Bone marrow (tissue), 2 donors: Measurements from ENCODE around the gene RIMKLB.
"Not testable (repeated sequence)": the region's sequence is repeated elsewhere in the genome, so short reads cannot be mapped to it uniquely, and the experiment has no call there.

Experiments used
- DNase-seq, 2 donors: peaks; one replicate each; lab custom pipeline; 2025; lab: John Stamatoyannopoulos, UW

The RIMKLB gene

DNA sequence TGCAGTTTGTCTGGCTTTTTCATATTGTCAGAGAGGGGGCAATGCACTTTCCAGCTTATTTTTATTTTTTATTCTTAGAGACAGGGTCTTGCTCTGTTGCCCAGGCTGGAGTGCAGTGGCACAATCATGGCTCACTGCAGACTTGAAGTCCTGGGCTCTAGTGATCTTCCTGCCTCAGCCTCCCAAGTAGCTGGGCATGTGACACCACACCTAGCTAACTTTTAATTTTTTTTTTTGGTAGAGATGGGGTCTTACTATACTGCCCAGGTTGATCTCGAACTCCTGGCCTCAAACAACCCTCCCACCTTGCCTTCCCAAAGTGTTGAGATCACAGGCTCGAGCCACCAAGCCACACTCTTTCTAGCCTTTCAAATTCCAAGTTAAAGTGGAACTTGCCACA is 120.7 kb downstream of the RIMKLB start:
- DNase-seq, result no peak

DNA sequence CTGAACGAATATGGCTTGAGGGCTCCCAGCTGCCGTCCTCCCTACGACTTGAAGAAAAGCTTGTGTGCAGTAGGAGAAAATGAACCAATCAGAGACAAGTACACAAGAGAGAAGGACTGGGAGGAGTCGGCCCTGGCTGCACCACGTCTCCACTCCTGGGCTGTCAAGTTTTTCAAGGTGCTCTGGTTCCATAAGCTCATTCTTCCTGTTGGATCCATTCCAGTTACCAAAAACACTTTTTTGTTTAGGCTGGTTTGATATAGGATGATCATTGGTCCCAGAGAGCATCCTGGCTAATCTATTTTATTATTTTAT is 121.8 kb downstream of the RIMKLB start:
- DNase-seq, result no peak

DNA sequence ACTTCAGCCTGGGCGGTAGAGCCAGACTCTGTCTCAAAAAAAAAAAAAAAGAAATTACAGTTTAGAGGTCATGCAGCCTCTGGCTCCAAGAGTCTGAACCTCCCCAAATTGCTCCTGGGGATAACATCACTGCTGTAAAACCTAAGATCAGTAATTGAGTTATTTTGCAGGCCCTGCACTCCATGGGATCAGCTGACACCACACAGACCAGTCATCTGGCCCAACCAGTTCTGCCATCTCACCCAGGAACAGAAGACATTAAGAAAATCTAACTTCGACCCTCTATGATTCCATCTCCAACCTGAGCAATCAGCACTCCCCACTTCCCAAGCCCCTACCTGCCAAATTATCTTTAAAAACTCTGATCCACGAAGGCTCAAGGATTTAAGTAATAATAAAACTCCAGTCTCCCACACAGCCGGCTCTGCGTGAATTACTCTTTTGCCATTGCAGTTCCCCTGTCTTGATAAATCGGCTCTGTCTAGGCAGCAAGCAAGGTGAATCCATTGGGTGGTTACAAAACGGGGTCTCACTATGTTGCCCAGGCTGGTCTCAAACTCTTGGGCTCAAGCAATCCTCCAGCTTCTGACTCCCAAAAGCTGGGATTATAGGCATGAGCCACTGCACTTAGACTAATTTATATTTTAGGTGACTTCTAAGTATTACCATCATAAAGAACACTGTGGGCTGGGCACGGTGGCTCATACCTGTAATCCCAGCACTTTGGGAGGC is 123.1 kb downstream of the RIMKLB start:
- DNase-seq, result not testable (repeated sequence)

DNA sequence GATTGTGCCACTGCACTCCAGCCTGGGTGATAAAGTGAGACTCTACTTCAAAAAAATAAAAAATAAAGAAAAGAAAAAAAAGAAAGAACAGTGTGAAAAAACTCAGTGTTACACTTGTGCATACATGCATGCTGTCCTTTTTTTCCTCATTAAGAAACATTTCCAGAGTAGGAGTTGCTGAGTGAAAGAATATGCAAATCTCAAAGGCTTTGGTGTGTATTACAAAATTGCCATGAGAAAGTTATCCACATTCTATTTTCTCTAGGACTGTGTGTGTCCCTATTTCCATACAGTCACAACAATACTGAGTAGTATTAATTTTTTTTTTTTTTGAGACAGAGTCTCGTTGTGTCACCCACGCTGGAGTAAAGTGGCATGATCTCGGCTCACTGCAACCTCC is 123.8 kb downstream of the RIMKLB start:
- no peak for DNase-seq

DNA sequence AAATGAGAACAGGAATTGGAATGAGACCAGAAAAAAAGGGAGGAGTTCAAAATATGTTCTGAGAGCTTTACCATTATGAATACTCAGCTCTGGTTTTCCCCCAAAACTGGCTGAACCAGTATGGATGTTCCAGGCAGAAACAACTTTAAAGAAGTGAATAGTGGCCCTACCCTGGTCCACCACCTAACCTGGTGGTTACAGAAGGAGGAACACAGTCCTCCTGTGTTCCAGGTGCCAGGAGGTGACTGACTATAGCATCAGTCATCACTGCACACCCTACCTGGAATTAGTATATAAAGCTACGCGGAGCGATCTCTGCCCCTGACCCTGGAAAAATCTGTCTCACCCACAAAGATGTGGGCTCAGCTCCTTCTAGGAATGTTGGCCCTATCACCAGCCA is 124.5 kb downstream of the RIMKLB start, which contains the start of gene A2ML1:
Gene A2ML1, plus strand, starts transcription at position 324 of the 400 bp plus-strand sequence. Its CDS starts 31 bp downstream, at position 355.
- no peak for DNase-seq

DNA sequence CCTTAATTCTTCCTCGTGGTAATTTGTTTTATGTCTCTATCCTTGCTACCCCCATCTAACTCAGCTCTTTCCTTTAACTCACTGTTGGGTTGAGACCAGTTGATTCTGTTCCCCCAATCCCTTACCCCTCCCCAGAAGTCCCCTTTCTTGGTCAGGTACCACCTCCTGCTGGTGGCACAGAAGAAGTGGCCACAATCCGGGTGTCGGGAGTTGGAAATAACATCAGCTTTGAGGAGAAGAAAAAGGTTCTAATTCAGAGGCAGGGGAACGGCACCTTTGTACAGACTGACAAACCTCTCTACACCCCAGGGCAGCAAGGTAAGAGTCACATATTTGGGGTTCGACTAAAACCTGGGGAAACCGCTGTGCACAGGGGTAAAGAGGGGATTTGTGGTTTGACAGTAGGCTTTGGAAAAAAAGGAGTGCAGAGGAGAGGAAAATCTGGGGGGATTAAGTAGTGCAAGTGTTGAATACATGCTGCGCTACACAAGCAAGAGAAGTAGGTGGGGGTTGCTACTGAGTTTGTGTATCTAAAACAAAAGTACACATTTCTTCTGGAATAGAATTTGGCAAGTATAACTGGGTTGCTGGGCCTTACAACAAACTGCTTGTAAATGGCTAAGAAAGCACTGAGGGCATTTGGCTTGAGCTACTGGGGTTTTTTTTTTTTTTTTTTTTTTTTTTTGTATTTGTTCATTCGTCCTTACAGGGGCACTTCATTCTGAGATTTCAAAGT is 125.9 kb downstream of the RIMKLB start:
- DNase-seq, result no peak

DNA sequence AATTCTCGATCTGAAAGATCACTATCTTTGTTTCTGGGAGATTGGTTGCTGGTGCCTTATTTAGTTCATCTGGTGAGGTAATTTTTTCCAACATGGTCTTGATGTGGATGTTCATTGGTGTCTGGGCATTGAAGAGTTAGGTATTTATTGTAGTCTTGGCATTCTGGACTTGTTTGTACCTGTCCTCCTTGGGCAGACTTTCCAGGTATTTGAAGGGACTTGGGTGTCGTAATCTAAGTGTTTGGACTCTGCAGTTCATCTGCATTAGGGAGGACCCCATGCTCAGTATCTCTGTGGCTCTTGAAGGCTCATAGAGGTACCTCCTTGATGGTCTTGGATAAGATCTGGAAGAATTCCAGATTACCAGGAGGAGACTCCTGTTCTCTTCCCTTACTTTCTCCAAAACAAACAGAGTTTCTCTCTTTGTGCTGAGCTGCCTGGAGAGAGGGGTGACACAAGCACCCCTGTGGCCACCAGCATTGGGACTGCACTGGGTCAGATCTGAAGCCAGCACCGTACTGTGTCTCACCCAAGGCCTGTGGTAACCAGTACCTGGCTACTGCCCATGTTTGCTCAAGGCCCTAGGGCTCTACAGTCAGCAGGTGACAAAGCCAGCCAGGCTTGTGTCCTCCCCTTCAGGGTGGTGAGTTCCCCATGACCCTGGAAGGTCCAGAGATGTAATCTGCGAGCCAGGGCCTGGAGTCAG is 129.9 kb downstream of the RIMKLB start:
- DNase-seq, result no peak

DNA sequence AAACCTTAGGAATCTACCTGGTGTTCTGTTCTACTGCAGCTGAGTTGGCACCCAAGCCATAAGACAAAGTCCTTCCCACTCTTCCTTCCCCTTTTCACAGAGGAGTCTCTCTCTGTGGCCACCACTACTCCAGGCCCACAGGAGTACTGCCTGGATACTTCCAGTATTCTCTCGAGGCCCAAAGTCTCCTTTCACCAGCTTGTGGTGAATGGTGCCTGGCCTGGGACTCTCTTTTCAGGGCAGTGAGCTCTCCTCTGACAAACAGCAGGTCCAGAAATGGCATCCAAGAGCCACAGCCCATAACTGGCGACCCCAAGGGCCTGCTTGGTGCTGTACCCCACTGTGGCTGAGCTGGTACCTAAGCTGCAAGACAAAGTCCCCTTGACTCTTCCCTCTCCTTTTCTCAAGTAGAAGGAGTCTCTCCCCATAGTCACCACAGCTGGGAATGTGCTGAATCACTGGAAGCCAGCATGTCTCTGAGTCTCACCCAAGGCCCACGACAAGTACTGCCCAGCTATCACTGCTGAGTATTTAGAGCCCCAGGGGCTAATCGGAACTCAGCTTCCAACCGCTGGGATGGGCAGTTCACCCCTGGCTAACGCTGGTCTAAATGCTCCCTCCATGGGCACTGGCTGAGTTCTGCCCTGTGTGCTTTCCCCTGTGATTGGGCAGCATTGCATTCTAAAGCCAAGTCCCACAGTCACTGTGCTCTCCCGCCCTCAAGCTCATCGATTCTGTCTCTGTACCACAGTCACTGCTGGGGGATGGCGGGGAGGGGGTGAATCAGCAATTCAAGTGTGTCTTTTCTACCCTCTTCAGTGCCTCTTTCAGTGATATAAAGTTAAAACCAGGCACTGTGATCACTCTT is 130.7 kb downstream of the RIMKLB start:
- DNase-seq, result no peak

DNA sequence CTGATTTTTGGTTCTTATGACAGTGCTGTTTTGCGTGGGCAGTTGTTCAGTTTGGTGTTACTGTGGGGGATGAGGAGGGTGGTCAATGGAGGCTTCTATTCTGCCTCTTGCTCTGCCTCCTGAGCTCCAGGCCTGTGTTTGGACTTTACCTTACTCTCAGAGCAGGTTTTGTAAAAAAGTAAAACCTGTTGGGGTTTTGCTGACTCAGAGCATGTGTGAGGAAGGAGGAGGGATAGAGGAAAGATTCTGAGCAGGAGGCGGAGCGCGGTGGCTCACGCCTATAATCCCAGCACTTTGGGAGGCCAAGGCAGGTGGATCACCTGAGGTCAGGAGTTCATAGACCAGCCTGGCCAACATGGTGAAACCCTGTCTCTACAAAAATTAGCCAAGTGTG is 131.3 kb downstream of the RIMKLB start:
- DNase-seq, result no peak

DNA sequence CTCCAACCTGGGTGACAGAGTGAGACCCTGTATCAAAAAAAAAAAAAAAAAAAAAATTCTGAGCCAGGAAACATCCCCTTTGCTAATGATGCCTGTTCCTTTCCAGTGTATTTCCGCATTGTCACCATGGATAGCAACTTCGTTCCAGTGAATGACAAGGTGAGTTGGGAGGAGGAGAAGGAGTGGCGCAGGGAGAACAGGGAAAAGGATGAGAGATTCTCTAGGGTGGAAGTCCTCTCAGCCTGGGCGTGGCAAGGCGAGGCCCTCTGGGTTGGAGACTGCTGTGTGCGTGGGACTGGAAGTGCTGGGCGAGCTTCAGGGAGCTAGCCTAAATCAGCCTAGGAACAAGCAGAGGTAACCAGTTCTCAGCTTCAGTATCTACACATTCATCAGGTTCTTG is 131.8 kb downstream of the RIMKLB start:
- DNase-seq, result no peak

DNA sequence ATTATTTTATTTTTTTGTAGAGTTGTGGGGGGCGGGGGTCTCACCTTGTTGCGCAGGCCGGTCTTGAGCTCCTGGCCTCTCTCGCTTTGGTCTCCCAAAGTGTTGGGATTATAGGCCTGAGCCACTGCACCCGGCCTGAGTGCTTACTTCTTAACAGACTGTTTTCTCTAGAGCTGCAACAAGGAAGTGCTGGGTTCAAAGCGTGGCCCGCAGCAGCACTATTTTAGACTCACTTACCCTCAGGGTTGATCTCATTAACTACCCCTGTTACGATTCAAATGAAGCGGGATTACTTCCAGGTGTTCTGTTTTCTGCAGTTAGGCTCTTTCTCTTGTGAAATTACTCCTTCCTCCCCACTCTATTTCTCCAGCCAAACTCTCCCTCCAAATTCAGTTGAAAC is 133.3 kb downstream of the RIMKLB start:
- DNase-seq, result no peak

DNA sequence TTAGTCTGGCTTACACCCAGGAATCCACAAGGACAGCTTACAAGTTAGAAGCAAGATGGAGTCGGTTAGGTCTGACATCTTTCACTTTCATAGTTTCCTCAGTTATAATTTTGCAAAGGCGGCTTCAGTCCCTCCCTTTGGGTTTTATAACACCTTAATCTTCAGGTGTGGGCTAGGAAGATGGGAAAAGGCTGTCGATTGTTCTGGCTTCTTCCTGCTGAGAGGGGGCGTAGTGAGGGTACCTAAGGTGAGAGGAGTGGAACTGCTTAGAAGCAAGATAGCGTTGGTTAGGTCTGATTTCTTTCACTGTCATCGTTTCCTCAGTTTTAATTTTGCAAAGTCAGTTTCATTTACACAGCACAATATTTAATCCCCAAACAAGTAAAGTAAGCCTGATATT is 134.7 kb downstream of the RIMKLB start:
- no peak for DNase-seq
